PC-9 (cell line): ENCODE results near the gene RPL7A. TPM values are rescaled to one million over a fixed set of nuclear protein-coding genes. Genes with fewer than 3 reads are reported as not detected.
A peak's percentile ranks its signal among the peaks of the same experiment; 100 is the strongest.

Source experiments
- BruUV-seq: library from RNA; stranded (reverse); fragments of 400-500 nt; replicated peaks from 2 replicates; lab custom pipeline; 2021; lab: Mats Ljungman, UMichigan
- CTCF ChIA-PET: fragments of 300-600 bp; sonication (Branson Sonifier 250); formaldehyde crosslinking; loops from one replicate; lab custom pipeline; 2022; ENCODE audit warnings: antibody characterized with exemption; lab: Charles Lee
- POLR2A ChIA-PET: fragments of 300-600 bp; sonication (Branson Sonifier 250); formaldehyde crosslinking; loops from one replicate; lab custom pipeline; 2022; ENCODE audit warnings: antibody characterized with exemption; ENCODE audit not compliant: unreplicated experiment; lab: Charles Lee
- DNase-seq, 2 experiments: peaks; one replicate each; pipeline versions ENCODE4 v3.0.0 to v3.0.0-alpha.2; 2015 to 2022; ENCODE audit warnings: mixed read lengths in 1 of 2
- H2AFZ ChIP-seq: fragments of 200-600 bp; sonication (generic); 2 replicates; pipeline ENCODE4 v1.8.1; 2017; ENCODE audit warnings: antibody characterized with exemption
- H3F3A ChIP-seq: fragments of 200-600 bp; sonication (generic); 2 replicates; pipeline ENCODE4 v1.8.1; 2017; ENCODE audit warnings: antibody characterized with exemption, mild to moderate bottlenecking, low read depth; ENCODE audit not compliant: insufficient read depth
- H3K27ac ChIP-seq: fragments of 200-600 bp; sonication (generic); 2 replicates; pipeline ENCODE4 v1.6.1; 2016; ENCODE audit warnings: mixed run types
- H3K27me3 ChIP-seq: fragments of 200-600 bp; sonication (generic); 2 replicates; pipeline ENCODE4 v1.6.1; 2016; ENCODE audit warnings: low read depth, mixed run types; ENCODE audit not compliant: insufficient read depth
- H3K36me3 ChIP-seq: fragments of 200-600 bp; sonication (generic); 2 replicates; pipeline ENCODE4 v1.6.1; 2016; ENCODE audit warnings: low read depth, mixed run types
- H3K4me1 ChIP-seq: fragments of 200-600 bp; sonication (generic); replicated peaks from 2 replicates; pipeline ENCODE4 v1.6.1; 2016; ENCODE audit warnings: mixed run types; ENCODE audit not compliant: insufficient read depth
- H3K4me2 ChIP-seq: fragments of 200-600 bp; sonication (generic); 2 replicates; pipeline ENCODE4 v1.6.1; 2017; ENCODE audit warnings: mixed run types
- H3K4me3 ChIP-seq: fragments of 200-600 bp; sonication (generic); 2 replicates; pipeline ENCODE4 v1.6.1; 2016; ENCODE audit warnings: mixed run types
- H3K79me2 ChIP-seq: fragments of 200-600 bp; sonication (generic); 2 replicates; pipeline ENCODE4 v1.6.1; 2017; ENCODE audit warnings: low read depth, mixed run types
- H3K9me2 ChIP-seq: fragments of 200-600 bp; sonication (generic); 2 replicates; pipeline ENCODE4 v1.8.1; 2017; ENCODE audit warnings: mild to moderate bottlenecking; ENCODE audit not compliant: insufficient read depth
- H3K9me3 ChIP-seq: fragments of 200-600 bp; sonication (generic); 2 replicates; pipeline ENCODE4 v1.8.1; 2016; ENCODE audit warnings: low read depth; ENCODE audit not compliant: insufficient read depth
- H4K20me1 ChIP-seq: fragments of 200-600 bp; sonication (generic); 2 replicates; pipeline ENCODE4 v1.8.1; 2017; ENCODE audit not compliant: insufficient read depth
- CTCF ChIP-seq: fragments of 200-600 bp; sonication (generic); conservative IDR thresholded peaks from 2 replicates; pipeline ENCODE4 v1.6.1; 2017; ENCODE audit warnings: mixed run types, antibody characterized with exemption, mild to moderate bottlenecking, moderate library complexity
- EZH2 ChIP-seq: fragments of 200-600 bp; sonication (generic); IDR thresholded peaks from 2 replicates; pipeline ENCODE4 v1.8.0; 2017; ENCODE audit warnings: antibody characterized with exemption, low read depth
- intact Hi-C: fragments of 100-400 bp; cut with micrococcal nuclease; formaldehyde crosslinking; loops from one replicate; pipeline ENCODE4 v1.10.0; 2022; ENCODE audit not compliant: unreplicated experiment
- total RNA-seq: library from RNA; stranded (reverse); gene quantifications from 2 replicates; pipeline ENCODE4 v1.2.3, GENCODE V29; 2021

The RPL7A gene
- total RNA-seq, 1 experiment from 2014 or later = 2,381 TPM

- Histone ChIP-seq H3K4me1 (peaks cover 17% of the 10 kb centered on the region), H3K4me2 (peak overlapping the region; percentile 84)
Observed at GRCh38 chr9:133346021-133346785, 1.8 kb upstream of the RPL7A start.

GRCh38 chr9:133347515-133347984, 468 bp upstream of the RPL7A start:
- H3K4me1 ChIP-seq = peaks cover 17% of the 10 kb centered on the region
- no peaks in the 10 kb centered on the region for H3K9me3 ChIP-seq
- H3K4me3 ChIP-seq = peak overlapping the region; percentile 99
- ChIA-PET POLR2A (interaction anchor here (0.6 to 0.9 kb wide), 7 partner anchors 26 to 941 kb away, joined by 3 to 19 read pairs (median 6); partner anchors contain the start of gene GTF3C5), CTCF (interaction anchor here (0.7 to 1.1 kb wide), 2 partner anchors 56 to 162 kb away, joined by 3 to 5 read pairs; no protein-coding TSS in a partner anchor)
- H2AFZ ChIP-seq = peak overlapping the region; percentile 76
- peak overlapping the region; percentile 95 for H3K4me2 ChIP-seq
- no peaks in the 10 kb centered on the region for H3K9me2 ChIP-seq
- H3F3A ChIP-seq = peaks cover 45% of the 10 kb centered on the region
- no peak overlapping the region; the same call in 1 of the 2 replicates for H3K27ac ChIP-seq
- H3K79me2 ChIP-seq = peaks cover 58% of the 10 kb centered on the region
- intact Hi-C loops = no loop called here
- no peaks in the 10 kb centered on the region for H3K27me3 ChIP-seq
- TSS peak; percentile 11 for BruUV-seq
- H3K36me3 ChIP-seq = peaks cover 41% of the 10 kb centered on the region
- DNase-seq = peak in 1 of 2 experiments; percentile 55
- TF ChIP-seq EZH2 = no peak
- TF ChIP-seq CTCF = no peak
- peaks cover 50% of the 10 kb centered on the region for H4K20me1 ChIP-seq

More at GRCh38 chr9:133346021-133346785, 1.8 kb upstream of the RPL7A start:
- intact Hi-C loops = no loop called here
- H3K36me3 ChIP-seq = peaks cover 29% of the 10 kb centered on the region
- H3F3A ChIP-seq = peaks cover 32% of the 10 kb centered on the region
- peaks cover 36% of the 10 kb centered on the region for H4K20me1 ChIP-seq
- no peaks in the 10 kb centered on the region for H3K9me3 ChIP-seq
- no TSS peak for BruUV-seq
- H3K4me3 ChIP-seq = peak overlapping the region; percentile 99; the same call in 1 of the 2 replicates
- no peaks in the 10 kb centered on the region for H3K9me2 ChIP-seq
- TF ChIP-seq EZH2 = no peak
- no peak for TF ChIP-seq CTCF
- H3K27ac ChIP-seq = no peak overlapping the region
- ChIA-PET POLR2A (interaction anchor here (0.6 kb wide), 2 partner anchors 93 to 308 kb away, joined by 3 to 9 read pairs; no protein-coding TSS in a partner anchor), CTCF (interaction anchor here (0.5 kb wide), 1 partner anchor 12 kb away, joined by 3 read pairs; no protein-coding TSS in a partner anchor)
- H2AFZ ChIP-seq = no peak overlapping the region
- peaks cover 58% of the 10 kb centered on the region for H3K79me2 ChIP-seq
- DNase-seq = no peak
- H3K27me3 ChIP-seq = no peaks in the 10 kb centered on the region

- Histone ChIP-seq H3K9me2 (no peaks in the 10 kb centered on the region), H3K4me3 (peak overlapping the region; percentile 99), H3K4me2 (peak overlapping the region; percentile 95), H3K36me3 (peaks cover 41% of the 10 kb centered on the region), H2AFZ (no peak overlapping the region), H3K79me2 (peaks cover 58% of the 10 kb centered on the region), H3K4me1 (peaks cover 17% of the 10 kb centered on the region), H3F3A (peaks cover 59% of the 10 kb centered on the region), H3K27me3 (no peaks in the 10 kb centered on the region), H3K27ac (peak overlapping the region; percentile 97), H4K20me1 (peaks cover 52% of the 10 kb centered on the region), H3K9me3 (no peaks in the 10 kb centered on the region)
- intact Hi-C loops = loop anchor here (1.0 kb wide), 2 partner anchors 13 to 27 kb away; partner anchors contain the start of genes STKLD1, SURF4 and SURF6
- BruUV-seq = no TSS peak
- ChIA-PET CTCF (interaction anchor here (1.1 kb wide), 1 partner anchor 163 kb away, joined by 5 read pairs; no protein-coding TSS in a partner anchor), POLR2A (interaction anchor here (0.9 kb wide), 1 partner anchor 25 kb away, joined by 5 read pairs; no protein-coding TSS in a partner anchor)
- TF ChIP-seq EZH2 (no peak), CTCF (no peak)
- DNase-seq = no peak
Observed at GRCh38 chr9:133348718-133349573, 928 bp downstream of the RPL7A start.
